RCC 7860 (cell line): Measurements from ENCODE around the gene GMDS.
A peak's percentile ranks its signal among the peaks of the same experiment; 100 is the strongest.

Experiments
- DNase-seq: peaks from one replicate; pipeline ENCODE4 v3.0.0-alpha.2; 2015; ENCODE audit warnings: low spot score
- FAIRE-seq: peaks from 2 replicates; lab custom pipeline; 2012; peaks lifted over from hg19 to GRCh38; lab: Jason Lieb, UNC

The GMDS gene

DNA sequence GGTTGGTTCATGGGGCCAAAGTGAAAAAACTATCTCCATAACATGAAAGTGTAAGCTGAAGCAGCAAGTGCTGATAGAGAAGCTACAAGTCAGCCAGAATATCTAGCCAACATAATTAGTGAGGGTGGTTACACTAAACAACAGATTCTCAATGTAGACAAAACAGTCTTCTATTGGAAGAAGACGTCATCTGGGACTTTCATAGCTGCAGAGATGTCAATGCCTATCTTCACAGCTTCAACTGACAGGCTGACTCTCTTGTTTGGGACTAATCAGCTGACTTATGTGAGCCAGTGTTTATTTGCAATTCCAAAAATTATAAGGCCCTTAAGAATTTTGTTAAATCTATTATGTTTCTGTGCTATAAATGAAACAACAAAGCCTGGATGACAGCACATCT is 63.2 kb downstream of the GMDS start:
- no peak for DNase-seq
- FAIRE-seq, result no peak

DNA sequence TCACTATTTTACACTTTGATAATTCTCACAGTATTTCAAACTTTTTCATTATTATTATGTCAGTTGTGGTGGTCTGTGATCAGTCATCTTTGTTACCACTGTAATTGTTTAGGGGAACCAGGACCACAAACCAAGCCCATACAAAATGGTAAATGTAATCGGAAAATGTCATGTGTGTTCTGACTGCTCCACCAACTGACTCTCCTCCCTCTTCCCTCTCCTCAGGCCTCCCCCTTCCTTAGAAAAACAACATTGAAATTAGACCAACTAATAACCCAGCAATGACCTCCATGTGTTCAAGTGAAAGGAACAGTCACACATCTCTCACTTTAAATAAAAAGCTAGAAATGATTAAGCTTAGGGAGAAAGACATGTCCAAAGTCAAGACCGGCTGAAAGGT is 63.8 kb downstream of the GMDS start:
- DNase-seq (no peak), FAIRE-seq (no peak)

DNA sequence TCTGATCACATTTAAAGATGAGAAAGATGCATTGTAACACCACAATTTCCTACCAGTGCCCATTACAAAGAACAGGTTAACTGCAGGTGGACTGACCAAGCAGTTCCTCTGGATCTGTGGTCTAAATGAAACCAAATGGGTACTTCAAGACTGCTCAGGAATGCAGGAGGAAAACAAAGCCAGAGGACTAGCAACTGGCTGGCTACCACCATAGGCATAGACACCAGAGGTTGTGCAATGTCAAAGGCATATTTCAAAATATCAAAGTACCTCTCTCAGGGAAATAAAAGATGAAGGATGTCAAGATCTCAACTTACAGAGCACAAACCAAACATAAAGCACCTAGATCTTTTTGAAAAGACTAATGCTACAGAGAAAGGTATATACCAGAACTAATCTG is 65.5 kb downstream of the GMDS start:
- no peak for FAIRE-seq
- no peak for DNase-seq

DNA sequence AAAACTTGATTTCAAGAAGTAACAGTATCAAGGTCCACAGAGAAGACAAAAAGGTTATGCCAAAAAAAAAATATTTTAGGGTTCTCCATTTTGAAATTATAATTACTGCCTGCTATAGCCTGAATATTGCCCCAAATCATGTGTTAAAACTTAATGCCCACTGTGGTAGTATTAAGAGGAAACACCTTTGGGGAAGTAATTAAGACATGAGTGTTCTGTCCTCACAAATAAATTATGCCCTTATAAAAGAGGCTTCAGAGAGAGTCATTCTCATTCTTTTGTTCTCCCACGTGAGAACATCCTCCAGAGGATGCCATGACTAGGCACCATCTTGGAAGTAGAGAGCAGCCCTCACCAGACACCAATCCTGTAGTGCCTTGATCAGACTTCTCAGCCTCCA is 66.2 kb downstream of the GMDS start:
- FAIRE-seq, result no peak
- no peak for DNase-seq

DNA sequence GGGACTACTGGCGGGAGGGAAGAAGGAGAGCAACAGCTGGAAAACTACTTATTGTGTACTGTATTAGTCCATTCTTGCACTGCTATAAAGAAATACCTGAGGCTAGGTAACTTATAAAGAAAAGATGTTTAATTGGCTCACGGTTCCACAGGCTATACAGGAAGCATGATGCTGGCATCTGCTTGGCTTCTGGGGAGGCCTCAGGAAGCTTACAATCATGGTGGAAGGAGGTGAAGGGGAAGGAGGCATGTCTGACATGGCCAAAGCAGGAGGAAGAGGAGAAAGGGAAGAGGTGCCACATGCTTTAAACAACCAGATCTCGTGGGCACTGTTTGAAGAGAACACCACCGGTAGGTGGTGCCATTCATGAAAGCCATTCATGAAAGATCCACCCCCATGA is 67.3 kb downstream of the GMDS start:
- DNase-seq, result no peak

DNA sequence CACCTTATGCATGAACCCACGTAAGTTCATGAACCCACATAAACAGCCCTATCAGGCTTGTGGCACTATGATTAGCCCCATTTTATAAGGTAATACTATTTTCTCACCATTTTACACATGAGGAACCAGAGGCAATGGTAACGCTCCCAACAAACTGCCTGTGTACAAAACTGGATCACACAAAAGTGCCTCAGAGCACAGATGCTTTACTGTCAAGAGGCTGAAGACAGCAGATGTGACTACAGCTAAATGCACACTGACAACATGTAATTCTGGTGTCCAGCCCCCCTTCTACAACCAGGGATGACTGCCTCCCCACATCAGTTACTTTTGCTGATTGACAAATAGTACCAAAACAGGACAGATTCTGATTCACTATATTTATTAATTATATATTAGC is 69.6 kb downstream of the GMDS start:
- FAIRE-seq (no peak), DNase-seq (no peak)

More for the DNA sequence above, 67.3 kb downstream of the GMDS start:
- FAIRE-seq, result no peak

DNA sequence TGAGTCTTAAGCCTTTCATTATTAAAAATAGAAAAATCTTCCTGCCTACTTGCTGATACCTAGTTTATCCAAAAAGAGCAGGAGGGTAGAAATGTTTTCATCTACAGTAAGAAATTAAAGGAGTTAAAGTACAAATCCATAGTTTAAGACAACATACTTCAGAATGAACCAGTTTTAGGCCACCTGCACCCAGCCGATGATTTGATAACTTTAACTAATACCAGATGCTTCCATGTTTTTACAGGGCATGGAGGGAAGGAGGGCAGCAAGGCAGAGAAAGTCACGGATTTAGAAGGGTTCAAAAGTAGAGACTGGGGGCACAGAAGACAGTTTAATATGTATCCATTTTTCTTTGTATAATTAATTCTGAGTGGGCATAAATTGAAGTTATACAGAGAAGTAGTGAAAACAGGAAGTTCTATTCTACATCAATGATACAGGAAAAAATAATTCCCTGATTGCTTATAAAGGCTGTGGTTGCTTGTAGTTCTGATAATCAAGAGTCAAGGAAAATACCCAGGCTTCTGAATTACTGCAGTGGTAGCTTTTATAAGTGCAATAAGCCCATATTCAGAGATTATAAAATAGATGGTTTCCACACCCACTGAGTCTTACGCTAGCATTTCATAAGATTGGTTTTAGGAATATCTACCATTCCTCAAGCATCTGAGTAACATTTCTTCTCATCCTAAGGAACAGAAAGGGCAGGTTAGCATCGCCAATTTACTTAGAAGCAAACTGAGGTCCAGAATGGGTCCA is 72.0 kb downstream of the GMDS start:
- DNase-seq (no peak), FAIRE-seq (no peak)

DNA sequence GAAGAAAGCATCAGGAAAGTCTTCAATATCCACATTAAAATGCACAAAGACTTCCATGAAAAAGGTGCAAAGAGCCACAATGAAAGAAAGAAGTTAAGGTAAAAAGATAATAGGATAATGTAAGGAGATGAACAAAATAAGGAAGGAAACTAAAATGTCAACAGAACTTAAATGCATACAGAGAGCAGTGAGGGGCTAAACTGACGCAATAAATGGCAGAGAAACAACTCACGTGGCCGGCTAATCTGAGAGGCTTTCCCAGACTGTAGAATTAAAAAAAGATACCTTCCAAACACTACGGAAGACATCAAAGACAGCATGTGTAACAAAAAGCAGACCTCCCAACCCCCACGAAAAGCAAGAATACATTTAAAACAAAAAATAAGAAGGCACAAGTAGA is 73.7 kb downstream of the GMDS start:
- FAIRE-seq (no peak), DNase-seq (no peak)

DNA sequence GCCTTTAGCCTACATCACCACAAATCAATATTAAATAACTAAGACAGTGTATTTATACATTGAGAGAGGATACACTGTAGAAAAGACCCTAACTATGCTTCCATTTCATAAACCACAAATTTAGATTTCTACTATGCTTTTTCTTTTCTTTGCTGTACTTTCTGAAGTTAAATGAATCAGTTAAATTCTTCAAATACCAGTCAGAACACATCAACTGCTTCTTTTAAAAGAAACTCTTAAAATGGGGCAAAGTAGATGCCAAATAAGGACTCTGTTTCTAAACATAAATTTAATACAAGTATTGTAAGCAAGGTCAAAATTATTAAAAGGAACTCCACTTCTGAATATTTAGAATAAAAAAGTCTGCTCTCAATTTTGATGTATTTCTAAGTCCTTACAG is 76.9 kb downstream of the GMDS start:
- FAIRE-seq, result no peak
- no peak for DNase-seq

DNA sequence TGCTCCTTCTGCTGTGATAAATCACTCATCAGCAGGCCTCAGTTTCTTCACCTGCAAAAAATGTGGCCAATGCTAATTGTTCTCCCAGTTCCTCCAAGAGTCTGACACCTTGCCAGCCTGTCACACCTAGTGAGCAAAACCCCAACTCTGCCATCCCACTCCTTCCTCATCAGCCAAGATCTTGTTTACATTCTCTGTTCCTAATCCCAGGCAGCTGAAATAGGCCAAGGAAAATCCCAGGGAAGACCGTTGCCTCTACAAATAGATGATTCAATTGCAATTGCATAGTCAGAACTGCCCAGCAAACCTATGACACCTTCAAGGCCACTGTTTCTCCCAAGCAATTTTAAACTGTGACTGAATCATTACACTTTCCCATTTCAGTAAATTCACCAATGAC is 78.7 kb downstream of the GMDS start:
- FAIRE-seq, result peak; percentile 28
- DNase-seq, result peak; percentile 69

DNA sequence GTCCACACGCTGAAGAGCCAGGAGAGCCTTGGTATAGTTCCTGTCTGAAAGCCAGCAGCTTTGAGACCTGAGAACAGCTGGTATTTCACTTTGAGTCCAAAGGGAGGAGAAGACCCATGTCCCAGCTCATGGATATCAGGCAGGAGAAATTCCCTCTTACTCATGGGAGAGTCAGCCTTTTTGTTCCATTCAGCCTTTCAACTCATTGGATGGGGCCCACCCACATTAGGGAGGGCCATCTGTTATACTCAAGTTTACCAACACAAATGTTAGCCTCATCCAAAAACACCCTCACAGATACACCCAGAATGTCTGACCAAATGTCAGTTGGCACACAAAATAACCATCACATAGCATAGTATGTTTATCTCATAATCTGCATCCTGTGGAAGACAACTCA is 80.1 kb downstream of the GMDS start:
- FAIRE-seq (no peak), DNase-seq (no peak)

DNA sequence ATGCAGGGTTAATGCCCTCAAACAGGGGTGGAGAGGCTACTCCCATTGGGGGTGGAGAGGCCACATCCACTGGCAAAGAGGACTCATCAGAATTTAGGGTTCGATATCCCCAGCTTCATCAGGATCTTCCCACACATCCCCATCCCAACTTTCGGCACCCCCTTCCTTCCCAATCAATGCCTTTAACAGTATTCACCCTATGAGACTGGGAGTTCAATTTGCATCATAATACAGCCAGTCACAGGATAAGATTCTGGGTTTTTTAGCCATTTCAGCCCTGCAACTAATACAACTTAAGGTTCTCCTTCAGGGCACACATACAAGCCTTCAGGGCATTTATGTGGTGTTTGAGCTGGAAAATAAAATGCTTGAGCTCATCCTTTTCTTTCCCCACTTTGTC is 80.9 kb downstream of the GMDS start:
- FAIRE-seq (no peak), DNase-seq (no peak)

DNA sequence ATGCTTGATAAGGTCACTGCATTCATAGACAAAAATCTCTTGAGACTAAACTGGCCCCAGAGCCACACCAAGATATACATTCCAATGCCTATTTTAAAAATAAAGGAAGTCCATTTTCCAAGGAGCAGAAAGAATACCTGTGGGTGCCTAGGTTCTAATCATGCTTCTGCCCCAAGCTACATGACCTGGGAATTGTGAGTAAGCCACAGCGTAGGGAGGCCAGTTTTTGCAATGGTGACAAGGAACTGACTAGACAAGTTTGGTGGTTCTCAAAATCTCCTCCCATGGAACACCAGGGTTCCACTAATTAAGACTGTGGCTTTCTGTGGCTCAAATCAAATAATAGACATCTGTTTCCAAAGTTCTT is 83.3 kb downstream of the GMDS start:
- DNase-seq (no peak), FAIRE-seq (no peak)

DNA sequence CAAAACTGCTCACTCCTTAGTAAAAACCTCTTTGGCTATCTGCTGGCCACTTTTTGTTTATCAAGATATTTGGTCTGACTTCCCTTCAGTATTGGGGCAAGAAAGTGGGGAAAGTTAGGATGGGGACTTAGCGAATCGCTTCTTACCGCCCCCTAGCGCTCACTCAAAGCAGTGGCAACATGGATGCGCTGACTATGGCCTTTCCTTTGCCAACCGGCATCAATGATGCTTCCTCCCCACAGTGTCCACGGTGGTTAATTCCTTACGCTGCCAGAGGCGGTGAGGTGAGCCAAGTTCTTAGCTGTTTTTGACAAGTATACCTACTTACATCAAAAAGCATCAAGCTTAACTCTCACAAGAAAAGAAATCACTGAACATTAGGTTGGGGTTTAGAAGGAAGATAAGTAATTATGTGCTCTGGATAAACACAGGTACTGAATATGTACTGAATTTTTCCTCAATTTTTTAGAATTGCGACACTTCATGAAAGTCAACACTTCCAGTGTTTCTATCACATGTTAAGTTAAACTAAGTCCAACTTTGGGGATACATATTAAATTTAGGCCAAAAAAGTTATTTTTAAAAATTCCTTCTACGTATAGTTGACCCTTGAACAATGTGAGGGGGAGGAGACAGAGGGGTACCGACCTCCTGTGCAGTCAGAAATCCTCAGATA is 86.7 kb downstream of the GMDS start:
- DNase-seq (no peak), FAIRE-seq (no peak)

DNA sequence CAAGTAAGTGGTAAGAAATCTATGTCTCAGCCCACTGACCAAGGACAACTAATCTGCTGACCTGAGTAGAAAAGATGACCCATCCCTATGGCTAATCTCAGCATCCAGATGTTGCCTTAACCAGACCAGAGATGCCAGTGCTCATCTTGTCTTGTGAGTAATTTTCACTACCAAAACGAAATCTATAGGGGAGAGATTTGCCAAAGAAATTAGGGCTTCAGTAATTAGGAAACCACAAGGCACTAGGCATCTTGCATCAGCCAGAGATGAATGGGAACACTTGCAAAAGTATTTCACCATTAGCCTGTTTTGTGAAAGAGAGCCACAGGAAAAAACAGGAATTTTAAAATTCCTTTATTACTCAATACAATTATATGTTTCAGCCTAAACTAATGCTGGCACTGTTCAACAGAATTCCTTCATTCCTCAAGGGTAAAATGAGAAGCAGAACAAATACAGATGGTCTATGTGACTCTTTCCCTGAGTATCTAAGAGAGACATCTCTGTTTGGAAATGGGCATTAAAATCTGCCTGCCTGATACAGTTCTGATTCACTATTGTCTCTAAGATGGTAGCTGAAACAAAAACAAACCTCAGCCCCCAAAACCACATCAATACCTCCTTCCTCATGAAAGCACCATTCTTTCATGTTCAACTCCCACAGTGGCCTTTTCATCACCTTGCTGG is 87.8 kb downstream of the GMDS start:
- FAIRE-seq (no peak), DNase-seq (no peak)

DNA sequence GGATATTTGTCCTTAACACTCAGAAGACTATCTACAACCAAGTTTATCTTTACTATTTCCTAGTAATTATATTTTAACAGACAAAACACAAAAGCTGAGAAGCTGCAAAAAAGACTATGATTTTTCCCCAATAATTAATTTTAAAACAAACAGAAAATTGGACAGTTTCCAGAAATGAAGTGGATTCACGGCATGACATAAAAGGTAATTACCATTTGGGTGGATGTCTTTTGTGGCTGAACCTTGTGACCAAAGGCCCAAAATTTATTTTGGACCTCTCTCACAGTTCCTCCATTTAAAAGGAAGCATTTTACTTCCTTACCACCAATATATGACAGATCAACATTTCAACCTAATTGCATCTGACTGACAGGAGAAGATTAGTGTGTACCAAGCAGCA is 90.2 kb downstream of the GMDS start:
- DNase-seq (no peak), FAIRE-seq (no peak)

DNA sequence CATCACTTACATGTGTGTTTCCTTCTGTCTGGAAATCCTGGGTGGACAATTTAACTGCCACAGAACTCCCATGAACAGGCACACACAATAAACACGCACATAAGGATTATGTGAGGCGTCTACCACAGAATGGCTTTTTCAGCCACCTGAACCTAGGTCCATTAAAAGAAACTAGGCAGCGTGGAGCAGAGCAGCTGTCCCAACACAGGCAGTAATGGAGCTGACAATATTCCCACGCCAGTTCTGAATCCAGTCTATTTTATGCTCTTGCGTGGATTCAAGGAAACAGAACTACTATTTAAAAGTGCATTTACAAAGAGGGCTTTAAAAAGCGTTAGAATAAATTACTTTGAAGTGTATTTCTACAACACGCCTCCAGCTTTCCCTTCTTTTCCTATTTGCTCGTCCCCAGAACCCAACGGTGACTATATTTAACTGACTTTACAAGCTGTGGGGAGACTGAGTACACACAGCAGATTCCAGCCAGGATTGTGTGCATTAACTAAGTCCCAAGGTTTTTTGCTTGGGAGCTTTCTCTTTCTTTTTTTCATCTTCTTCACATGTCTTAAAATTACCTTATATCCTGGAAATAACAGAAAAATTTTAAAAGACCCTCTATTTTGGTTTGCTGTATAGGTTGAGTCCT is 95.9 kb downstream of the GMDS start:
- DNase-seq, result no peak
- no peak for FAIRE-seq

DNA sequence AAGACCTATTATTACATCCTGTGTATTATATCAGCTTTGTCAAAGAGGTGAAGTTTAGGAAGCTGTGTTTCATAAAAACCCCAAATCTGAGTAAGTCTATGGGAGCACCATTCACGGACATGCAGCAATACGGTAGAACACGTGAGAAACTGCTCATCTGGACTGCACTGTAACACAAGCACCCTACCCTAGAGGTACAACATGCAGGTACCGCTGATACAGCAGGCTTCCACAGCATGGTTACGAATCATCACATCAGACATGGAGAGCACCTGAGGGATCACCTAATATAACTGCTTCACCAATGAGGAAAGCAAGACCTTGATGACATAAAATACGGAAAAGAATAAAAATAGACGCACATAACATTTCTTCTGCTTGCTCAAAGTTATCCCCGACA is 96.7 kb downstream of the GMDS start:
- DNase-seq (no peak), FAIRE-seq (no peak)

DNA sequence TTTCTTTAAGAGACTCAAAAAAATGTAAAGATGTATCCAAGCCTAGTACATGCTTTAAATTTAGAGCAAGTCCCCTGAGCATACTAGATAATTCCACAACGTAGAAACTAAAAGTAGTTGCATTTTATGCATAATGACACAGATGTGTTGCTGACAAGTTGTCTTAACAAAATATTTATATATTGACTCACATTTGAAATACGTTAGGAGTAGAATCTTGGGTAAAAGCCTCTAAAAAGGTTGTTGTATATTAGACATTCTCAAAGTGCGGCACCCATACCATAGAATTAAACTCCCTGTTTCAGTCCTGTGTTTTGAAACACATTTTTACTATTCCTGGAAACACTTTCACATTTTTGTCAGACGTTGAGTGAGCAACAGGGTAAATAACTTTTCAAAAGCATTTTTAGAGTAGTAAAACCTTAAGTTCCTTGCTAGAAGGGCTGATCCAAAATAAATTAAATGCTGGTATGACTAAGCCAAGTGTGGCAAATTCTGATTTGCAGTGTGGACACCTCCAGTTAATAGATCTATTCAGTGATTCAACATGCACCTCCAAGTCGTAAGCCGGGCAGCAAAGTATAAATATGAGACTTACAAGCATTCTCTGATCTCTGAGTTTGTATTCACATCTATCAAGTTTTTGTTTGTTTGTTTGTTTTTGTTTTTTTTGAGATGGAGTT is 97.5 kb downstream of the GMDS start:
- FAIRE-seq, result no peak

DNA sequence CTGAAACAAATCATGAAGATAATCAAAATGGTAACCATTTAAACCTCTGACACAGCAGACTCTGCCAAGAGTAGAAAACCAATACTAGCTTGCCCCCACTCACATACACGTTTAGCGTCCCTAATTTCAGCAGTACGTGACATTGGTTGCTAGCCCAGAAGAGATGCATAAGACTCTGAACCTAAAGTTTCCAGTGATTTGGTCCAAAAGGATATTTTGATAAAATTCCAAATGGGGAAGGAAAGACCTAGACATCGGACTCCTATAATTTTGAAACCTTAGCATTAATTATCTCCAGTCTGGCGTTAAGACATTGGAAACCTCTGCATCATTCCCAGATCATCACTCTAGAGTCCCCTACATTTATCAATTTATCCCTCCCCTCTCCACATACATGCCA is 98.1 kb downstream of the GMDS start:
- DNase-seq (no peak), FAIRE-seq (no peak)

More for the DNA sequence above, 97.5 kb downstream of the GMDS start:
- no peak for DNase-seq

DNA sequence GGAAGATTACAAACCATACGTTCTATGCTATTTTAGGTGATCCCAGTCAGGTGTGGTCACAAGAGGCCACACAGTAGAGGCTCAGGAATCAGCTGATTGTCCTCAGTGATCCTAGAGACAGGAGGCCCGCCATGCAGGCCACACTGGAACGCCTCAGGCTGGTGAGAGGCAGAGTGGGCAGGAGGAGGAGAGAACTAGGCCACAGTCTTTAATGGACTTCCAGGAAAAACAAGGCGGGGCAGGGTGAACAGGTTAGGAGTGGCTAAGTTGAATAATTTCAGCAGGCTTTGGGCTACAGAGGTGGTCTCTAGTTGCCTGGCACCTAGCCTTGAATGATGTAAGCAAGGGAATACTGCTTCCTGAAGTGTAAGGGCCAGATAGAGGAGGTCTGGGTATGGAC is 101.2 kb downstream of the GMDS start:
- FAIRE-seq (no peak), DNase-seq (no peak)
